Superior temporal gyrus (tissue), 1 donor: ENCODE results near the gene TMEM135.
"Not testable (repeated sequence)": the region's sequence is repeated elsewhere in the genome, so short reads cannot be mapped to it uniquely, and the experiment has no call there.

Source experiments
- DNase-seq: peaks from one replicate; pipeline ENCODE4 v3.0.0-alpha.2; 2016; ENCODE audit errors: extremely low spot score

Gene TMEM135

GRCh38 chr11:87037450-87038234 lies at the start of gene TMEM135:
Gene TMEM135, plus strand, starts transcription at chr11:87037934. Its CDS starts 112 bp downstream, at chr11:87038046.
- peak; percentile 94 for DNase-seq

GRCh38 chr11:86988351-86988881 lies 49.3 kb upstream of the TMEM135 start:
- DNase-seq: no peak

GRCh38 chr11:86990031-86990430 lies 47.7 kb upstream of the TMEM135 start:
- DNase-seq: peak; percentile 21

- no peak for DNase-seq
Observed at GRCh38 chr11:86990515-86990914, 47.2 kb upstream of the TMEM135 start.

- no peak for DNase-seq
Observed at GRCh38 chr11:86991341-86991740, 46.4 kb upstream of the TMEM135 start.

- DNase-seq: not testable (repeated sequence)
Observed at GRCh38 chr11:86992340-86992739, 45.4 kb upstream of the TMEM135 start.

GRCh38 chr11:86993031-86993430 lies 44.7 kb upstream of the TMEM135 start:
- peak; percentile 34 for DNase-seq

GRCh38 chr11:86996953-86997570 lies 40.7 kb upstream of the TMEM135 start:
- no peak for DNase-seq

GRCh38 chr11:86999388-86999787 lies 38.3 kb upstream of the TMEM135 start:
- no peak for DNase-seq

- DNase-seq: no peak
Observed at GRCh38 chr11:86999859-87000753, 37.6 kb upstream of the TMEM135 start.

GRCh38 chr11:87002918-87003317 lies 34.8 kb upstream of the TMEM135 start:
- DNase-seq: no peak

- DNase-seq: not testable (repeated sequence)
Observed at GRCh38 chr11:87004281-87004680, 33.5 kb upstream of the TMEM135 start.

- DNase-seq: no peak
Observed at GRCh38 chr11:87005569-87005921, 32.2 kb upstream of the TMEM135 start.

- DNase-seq: no peak
Observed at GRCh38 chr11:87006035-87006434, 31.7 kb upstream of the TMEM135 start.

GRCh38 chr11:87007963-87008362 lies 29.8 kb upstream of the TMEM135 start:
- no peak for DNase-seq

GRCh38 chr11:87012089-87012488 lies 25.6 kb upstream of the TMEM135 start:
- no peak for DNase-seq

GRCh38 chr11:87012673-87013072 lies 25.1 kb upstream of the TMEM135 start:
- DNase-seq: no peak

- DNase-seq: no peak
Observed at GRCh38 chr11:87013912-87014825, 23.6 kb upstream of the TMEM135 start.

- no peak for DNase-seq
Observed at GRCh38 chr11:87015645-87016044, 22.1 kb upstream of the TMEM135 start.

- no peak for DNase-seq
Observed at GRCh38 chr11:87019613-87020271, 18.0 kb upstream of the TMEM135 start.
